ENCODE data around the gene TEFM. TPM values are rescaled to one million over a fixed set of nuclear protein-coding genes. Genes with fewer than 3 reads are reported as not detected.

Gene TEFM, protein sequence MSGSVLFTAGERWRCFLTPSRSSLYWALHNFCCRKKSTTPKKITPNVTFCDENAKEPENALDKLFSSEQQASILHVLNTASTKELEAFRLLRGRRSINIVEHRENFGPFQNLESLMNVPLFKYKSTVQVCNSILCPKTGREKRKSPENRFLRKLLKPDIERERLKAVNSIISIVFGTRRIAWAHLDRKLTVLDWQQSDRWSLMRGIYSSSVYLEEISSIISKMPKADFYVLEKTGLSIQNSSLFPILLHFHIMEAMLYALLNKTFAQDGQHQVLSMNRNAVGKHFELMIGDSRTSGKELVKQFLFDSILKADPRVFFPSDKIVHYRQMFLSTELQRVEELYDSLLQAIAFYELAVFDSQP
- total RNA-seq, result 13.6 and 16.8 TPM in 2 replicates

DNA sequence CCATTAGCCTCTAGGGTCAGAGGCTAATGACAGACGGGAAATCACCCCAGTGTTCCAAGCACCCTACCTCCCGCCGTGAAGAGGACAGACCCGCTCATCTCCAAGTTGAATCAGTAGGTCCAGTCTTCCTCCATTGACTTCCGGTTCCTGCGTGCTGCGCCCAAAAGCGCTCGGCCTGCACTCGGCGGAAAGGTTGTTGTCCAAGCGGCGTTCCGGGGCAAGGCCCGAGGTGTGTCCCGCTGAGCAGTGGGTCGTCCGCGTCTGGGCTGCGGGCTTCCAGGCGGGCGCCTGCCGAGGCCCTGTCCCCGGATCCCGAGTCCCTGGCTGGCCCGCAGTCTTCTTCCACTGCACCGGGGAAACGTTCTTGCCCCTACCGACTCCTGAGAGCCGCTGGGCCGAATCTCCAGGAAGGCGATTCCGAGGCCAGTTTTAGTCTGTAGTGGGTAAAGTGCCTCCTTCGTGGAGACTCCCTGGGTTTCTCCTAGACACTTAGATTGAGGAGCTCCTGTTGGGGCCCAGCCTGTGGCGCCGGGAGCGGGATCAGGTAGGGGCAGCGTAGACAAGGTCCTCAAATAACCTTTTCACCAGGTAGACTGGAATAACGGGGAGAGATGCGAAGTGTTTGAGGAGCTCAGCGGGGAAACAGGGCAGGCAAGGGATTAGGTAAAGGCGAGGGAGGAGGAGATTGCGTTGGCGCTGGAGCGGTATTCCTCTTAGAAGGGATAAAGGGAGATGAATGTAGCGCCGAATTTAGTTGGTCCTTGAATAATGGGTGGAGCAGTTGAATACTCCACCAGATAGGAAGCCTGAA, at the start of gene TEFM:
Gene TEFM (minus strand): TSS at position 138 of the 811 bp plus-strand sequence. CDS start 40 bp downstream, at position 98.

DNA sequence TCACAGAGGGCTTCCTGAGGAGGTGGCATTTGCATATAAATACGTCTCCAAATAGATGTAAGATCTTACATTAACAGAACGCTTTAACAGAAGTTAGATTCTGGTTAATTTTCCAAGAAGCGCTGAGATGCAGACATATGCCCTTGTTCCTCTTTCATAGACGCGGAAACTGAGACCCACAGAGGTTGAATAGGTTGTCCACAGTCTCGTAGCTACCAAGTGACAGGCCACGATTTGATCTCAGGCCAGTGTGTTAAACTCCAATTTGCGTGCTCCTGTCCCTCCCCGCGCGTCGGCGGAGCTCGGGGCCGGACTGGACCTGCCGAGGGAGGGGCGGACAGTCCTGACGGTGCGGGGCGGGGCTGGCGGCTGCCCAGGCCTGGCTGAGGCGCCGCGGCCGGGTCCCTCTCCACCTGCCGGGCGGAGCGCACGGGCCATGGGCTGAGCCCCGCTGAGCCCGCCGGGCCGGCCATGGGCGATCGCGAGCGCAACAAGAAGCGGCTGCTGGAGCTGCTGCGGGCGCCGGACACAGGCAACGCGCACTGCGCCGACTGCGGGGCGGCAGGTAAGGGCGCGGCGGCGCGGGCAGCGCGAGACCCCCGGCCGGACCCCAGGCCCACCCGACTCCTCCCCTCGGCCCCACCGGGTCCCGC, 15.6 kb upstream of the TEFM start, which contains the start of gene ADAP2:
Gene ADAP2 (plus strand): TSS at position 402 of the 653 bp plus-strand sequence. CDS start 70 bp downstream, at position 472.

Other genes with a start within 250 kb of the TEFM start
- 20.7 and 28.2 TPM in 2 replicates for gene CRLF3, start 81.5 kb downstream of the TEFM start, total RNA-seq
- 1.7 and 5.8 TPM in 2 replicates for gene ATAD5, start 74.3 kb downstream of the TEFM start, total RNA-seq
- 1.1 and 3.0 TPM in 2 replicates for gene ADAP2, start 15.7 kb upstream of the TEFM start, total RNA-seq
- 8.3 and 9.9 TPM in 2 replicates for gene RNF135, start 64.8 kb upstream of the TEFM start, total RNA-seq
- gene NF1, start 188.7 kb upstream of the TEFM start, total RNA-seq, result 66.2 and 68.1 TPM in 2 replicates